Activated CD8-positive, alpha-beta T cell treated with anti-CD3 and anti-CD28 coated beads for 36 hours (primary cell): ENCODE measurements around the gene PKP1. TPM values are rescaled to one million over a fixed set of nuclear protein-coding genes. Genes with fewer than 3 reads are reported as not detected.

Experiments
- ATAC-seq: fragments of 200-7000 bp; cut with Tn5 transposase; one replicate; pipeline ENCODE4 v1.10.0; 2021; ENCODE audit warnings: mild to moderate bottlenecking, moderate library complexity
- CTCF ChIA-PET: fragments of 350-600 bp; sonication (Branson Sonifier 250); formaldehyde crosslinking; loops from one replicate; lab custom pipeline; 2021; ENCODE audit warnings: antibody characterized with exemption; lab: Charles Lee
- POLR2A ChIA-PET: fragments of 350-600 bp; sonication (Branson Sonifier 250); formaldehyde crosslinking; loops from one replicate; lab custom pipeline; 2021; ENCODE audit warnings: antibody characterized with exemption; lab: Charles Lee
- DNase-seq: peaks from one replicate; pipeline ENCODE4 v3.0.0-alpha.2; 2020
- H3K27ac Mint-ChIP-seq: one replicate; pipeline ENCODE4 v1.8.0; 2021; ENCODE audit warnings: mild to moderate bottlenecking, mixed read lengths
- H3K27me3 Mint-ChIP-seq: one replicate; pipeline ENCODE4 v1.8.0; 2021; ENCODE audit warnings: mixed read lengths
- H3K36me3 Mint-ChIP-seq: one replicate; pipeline ENCODE4 v1.8.0; 2021; ENCODE audit warnings: low read depth, mixed read lengths
- H3K4me1 Mint-ChIP-seq: one replicate; pipeline ENCODE4 v1.8.0; 2021; ENCODE audit warnings: low read depth, mixed read lengths
- H3K4me3 Mint-ChIP-seq: one replicate; pipeline ENCODE4 v1.8.0; 2021; ENCODE audit warnings: mild to moderate bottlenecking, moderate library complexity, mixed read lengths
- H3K9me3 Mint-ChIP-seq: one replicate; pipeline ENCODE4 v1.8.0; 2021; ENCODE audit warnings: mixed read lengths
- CTCF ChIP-seq: fragments of 200-600 bp; IDR thresholded peaks from one replicate; pipeline ENCODE4 v1.8.0; 2022; ENCODE audit warnings: antibody characterized with exemption, mild to moderate bottlenecking
- intact Hi-C: fragments of 100-400 bp; cut with micrococcal nuclease; formaldehyde crosslinking; loops from one replicate; pipeline ENCODE4 v1.10.0; 2022
- total RNA-seq, 2 experiments: library from RNA; stranded (reverse); gene quantifications; one replicate each; pipeline ENCODE4 v1.2.3, GENCODE V29; 2021

PKP1 gene
- total RNA-seq, 2 experiments from 2014 or later: not detected

- ATAC-seq (no peak), DNase-seq (no peak)
- peaks cover 21% of the 10 kb centered on the region for H3K27me3 Mint-ChIP-seq
- intact Hi-C loops: no loop called here
- H3K9me3 Mint-ChIP-seq: no peaks in the 10 kb centered on the region
- no peak overlapping the region for H3K4me3 Mint-ChIP-seq
- ChIA-PET POLR2A (no interaction called here), CTCF (interaction anchor here (1.6 to 3.1 kb wide), 2 partner anchors 26 to 81 kb away, joined by 3 to 14 read pairs; no protein-coding TSS in a partner anchor)
- TF ChIP-seq CTCF: no peak
- no peaks in the 10 kb centered on the region for H3K36me3 Mint-ChIP-seq
- H3K27ac Mint-ChIP-seq: no peak overlapping the region
- peaks cover 5% of the 10 kb centered on the region for H3K4me1 Mint-ChIP-seq
Observed at GRCh38 chr1:201280884-201281283, 2.4 kb upstream of the PKP1 start.

DNA sequence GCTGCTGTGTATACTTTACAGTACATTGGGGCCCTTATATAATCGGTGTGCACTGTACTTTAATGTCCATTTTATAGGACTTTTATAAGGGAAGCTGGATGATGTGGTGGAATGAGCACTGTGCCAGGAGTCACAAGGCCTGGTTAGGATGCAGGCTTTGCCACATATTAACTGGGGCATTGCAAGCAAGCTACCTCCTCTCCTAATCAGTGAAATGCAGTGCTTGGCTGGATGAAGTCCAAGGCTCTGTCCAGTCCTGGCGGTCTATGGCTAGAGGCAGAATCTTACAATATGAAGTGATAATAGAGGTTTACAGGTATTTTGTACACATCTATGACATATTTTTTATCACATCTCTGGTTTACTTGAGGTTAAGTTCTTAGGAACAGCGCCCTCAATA lies 1.7 kb upstream of the PKP1 start:
- H3K9me3 Mint-ChIP-seq: no peaks in the 10 kb centered on the region
- POLR2A ChIA-PET: no interaction called here
- peaks cover 5% of the 10 kb centered on the region for H3K4me1 Mint-ChIP-seq
- H3K27ac Mint-ChIP-seq: no peak overlapping the region
- peaks cover 19% of the 10 kb centered on the region for H3K27me3 Mint-ChIP-seq
- no peak for DNase-seq
- CTCF ChIA-PET: interaction anchor here (1.6 to 3.1 kb wide), 2 partner anchors 27 to 80 kb away, joined by 3 to 14 read pairs; no protein-coding TSS in a partner anchor
- no peak for TF ChIP-seq CTCF
- ATAC-seq: no peak
- intact Hi-C loops: no loop called here
- H3K4me3 Mint-ChIP-seq: no peak overlapping the region
- no peaks in the 10 kb centered on the region for H3K36me3 Mint-ChIP-seq

DNA sequence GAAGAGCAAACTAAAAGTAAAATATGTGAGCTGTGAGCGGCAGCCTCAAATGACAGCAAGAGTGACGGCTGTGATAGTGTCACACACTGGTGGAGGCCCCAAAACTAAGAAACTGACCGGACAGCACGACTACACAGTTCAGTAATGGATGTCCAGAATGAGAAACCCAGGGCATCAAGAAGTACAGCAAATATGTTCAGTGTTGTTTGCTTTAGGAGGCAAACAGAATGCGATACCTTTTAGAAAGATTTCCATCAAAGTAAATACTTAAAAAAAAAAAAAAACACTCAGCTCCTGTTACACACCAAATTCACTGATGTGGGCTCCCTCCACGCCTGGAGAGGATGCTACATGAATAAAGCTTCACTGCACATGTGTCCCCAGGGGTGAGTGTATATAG lies 1.1 kb upstream of the PKP1 start:
- no peak for TF ChIP-seq CTCF
- peaks cover 19% of the 10 kb centered on the region for H3K27me3 Mint-ChIP-seq
- H3K9me3 Mint-ChIP-seq: no peaks in the 10 kb centered on the region
- H3K4me1 Mint-ChIP-seq: peaks cover 5% of the 10 kb centered on the region
- no peak for DNase-seq
- H3K27ac Mint-ChIP-seq: no peak overlapping the region
- ATAC-seq: no peak
- H3K4me3 Mint-ChIP-seq: no peak overlapping the region
- no peaks in the 10 kb centered on the region for H3K36me3 Mint-ChIP-seq
- CTCF ChIA-PET: interaction anchor here (1.1 to 3.1 kb wide), 3 partner anchors 28 to 79 kb away, joined by 3 to 14 read pairs (median 3); no protein-coding TSS in a partner anchor
- intact Hi-C loops: no loop called here
- POLR2A ChIA-PET: interaction anchor here (0.9 kb wide), 1 partner anchor 20 kb away, joined by 3 read pairs; no protein-coding TSS in a partner anchor

DNA sequence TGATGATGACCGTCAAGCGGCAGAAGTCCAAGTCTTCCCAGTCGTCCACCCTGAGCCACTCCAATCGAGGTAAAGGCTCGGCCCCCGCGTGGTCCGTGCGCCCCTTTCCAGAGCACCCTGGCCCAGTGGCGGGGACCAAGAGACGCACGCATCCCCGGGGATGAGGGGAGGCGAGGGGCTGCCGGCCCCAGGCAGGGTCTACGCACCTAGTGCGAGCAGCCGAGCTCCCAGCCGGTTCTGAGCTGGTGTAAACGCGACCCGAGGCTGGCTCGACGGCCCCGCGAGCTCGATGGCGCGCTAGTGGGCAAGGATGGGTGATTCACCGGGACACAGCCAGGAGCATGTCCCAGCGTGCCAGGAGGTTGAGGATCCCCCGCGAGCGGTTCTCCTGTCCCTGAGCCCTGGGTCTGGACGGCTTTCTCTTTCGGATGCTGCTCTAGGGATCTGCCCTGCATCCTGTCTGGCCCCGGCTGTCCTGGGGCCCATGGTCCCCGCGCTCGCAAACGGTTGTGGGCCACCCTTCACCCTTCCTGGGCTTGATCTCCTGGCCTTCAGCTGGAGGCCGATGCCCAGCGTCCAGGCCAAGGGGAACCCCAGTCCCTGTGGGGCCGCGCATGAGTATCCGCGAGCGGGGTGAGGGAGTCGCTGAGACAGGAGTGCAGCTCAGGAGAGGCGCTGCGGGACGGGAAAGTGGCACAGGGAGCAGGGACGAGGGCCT lies 689 bp downstream of the PKP1 start:
- CTCF ChIA-PET: interaction anchor here (1.6 kb wide), 2 partner anchors 77 to 78 kb away, joined by 3 to 4 read pairs; no protein-coding TSS in a partner anchor
- Mint-ChIP-seq H3K4me3 (no peak overlapping the region), H3K36me3 (no peaks in the 10 kb centered on the region), H3K27ac (no peak overlapping the region), H3K9me3 (no peaks in the 10 kb centered on the region), H3K27me3 (peaks cover 19% of the 10 kb centered on the region), H3K4me1 (peaks cover 5% of the 10 kb centered on the region)
- DNase-seq (no peak), ATAC-seq (no peak)
- intact Hi-C loops: no loop called here
- no peak for TF ChIP-seq CTCF
- POLR2A ChIA-PET: interaction anchor here (0.9 kb wide), 1 partner anchor 66 kb away, joined by 3 read pairs; no protein-coding TSS in a partner anchor

- no peak for DNase-seq
- POLR2A ChIA-PET: interaction anchor here (0.9 kb wide), 1 partner anchor 66 kb away, joined by 3 read pairs; no protein-coding TSS in a partner anchor
- CTCF ChIA-PET: interaction anchor here (1.6 kb wide), 1 partner anchor 76 kb away, joined by 4 read pairs; no protein-coding TSS in a partner anchor
- H3K4me3 Mint-ChIP-seq: no peak overlapping the region
- H3K27me3 Mint-ChIP-seq: peaks cover 17% of the 10 kb centered on the region
- H3K27ac Mint-ChIP-seq: no peak overlapping the region
- H3K9me3 Mint-ChIP-seq: no peaks in the 10 kb centered on the region
- ATAC-seq: no peak
- no peak for TF ChIP-seq CTCF
- H3K4me1 Mint-ChIP-seq: peaks cover 5% of the 10 kb centered on the region
- H3K36me3 Mint-ChIP-seq: no peaks in the 10 kb centered on the region
- intact Hi-C loops: no loop called here
Observed at GRCh38 chr1:201284636-201285035, 1.3 kb downstream of the PKP1 start.
